Bronchial epithelial cell (primary cell): Measurements from ENCODE around the gene ZDHHC11B. TPM values are rescaled to one million over a fixed set of nuclear protein-coding genes. Genes with fewer than 3 reads are reported as not detected.

Source experiments
- DNase-seq: peaks from one replicate; pipeline ENCODE4 v3.0.0-alpha.2; 2010; ENCODE audit warnings: low read depth
- FAIRE-seq: peaks from 2 replicates; lab custom pipeline; 2011; peaks lifted over from hg19 to GRCh38; lab: Jason Lieb, UNC
- H3K27me3 ChIP-seq: 2 replicates; pipeline ENCODE4 v1.5.1; 2011; ENCODE audit warnings: low read length; ENCODE audit not compliant: control insufficient read depth, insufficient read depth
- H3K36me3 ChIP-seq: 2 replicates; pipeline ENCODE4 v1.5.1; 2011; ENCODE audit warnings: low read length; ENCODE audit not compliant: control insufficient read depth, insufficient read depth
- H3K4me3 ChIP-seq: 2 replicates; pipeline ENCODE4 v1.5.1; 2011; ENCODE audit warnings: mild to moderate bottlenecking, low read depth, low read length, control low read depth
- CTCF ChIP-seq: IDR thresholded peaks from 2 replicates; pipeline ENCODE4 v1.5.1; 2011; ENCODE audit warnings: mild to moderate bottlenecking, moderate library complexity, low read length, control low read depth, inconsistent platforms; ENCODE audit not compliant: insufficient read depth, severe bottlenecking
- total RNA-seq: library from RNA; depleted of rRNA; stranded (reverse); fragments of >200 nt; gene quantifications from 2 replicates; pipeline ENCODE4 v1.2.1, GENCODE V29; 2014

ZDHHC11B gene
- total RNA-seq, 1 donor from 2014 or later, result under 0.01 TPM

- DNase-seq (peak; percentile 35), FAIRE-seq (no peak)
Measured at GRCh38 chr5:671459-672328, 112.8 kb downstream of the ZDHHC11B start.

GRCh38 chr5:670396-671270, 113.9 kb downstream of the ZDHHC11B start:
- no peak overlapping the region for H3K4me3 ChIP-seq
- no peak for FAIRE-seq
- DNase-seq, result no peak
- H3K36me3 ChIP-seq, result no peaks in the 10 kb centered on the region
- H3K27me3 ChIP-seq, result peaks cover 5% of the 10 kb centered on the region
- TF ChIP-seq CTCF, result no peak

More at GRCh38 chr5:671459-672328, 112.8 kb downstream of the ZDHHC11B start:
- TF ChIP-seq CTCF, result peak; percentile 97
- Histone ChIP-seq H3K36me3 (no peaks in the 10 kb centered on the region), H3K4me3 (no peak overlapping the region), H3K27me3 (peaks cover 5% of the 10 kb centered on the region)

GRCh38 chr5:669842-670395, 114.6 kb downstream of the ZDHHC11B start:
- H3K27me3 ChIP-seq, result peaks cover 5% of the 10 kb centered on the region
- DNase-seq, result no peak
- no peak for TF ChIP-seq CTCF
- FAIRE-seq, result no peak
- no peaks in the 10 kb centered on the region for H3K36me3 ChIP-seq
- no peak overlapping the region for H3K4me3 ChIP-seq

- DNase-seq, result no peak
- Histone ChIP-seq H3K4me3 (no peak overlapping the region), H3K36me3 (no peaks in the 10 kb centered on the region), H3K27me3 (peaks cover 3% of the 10 kb centered on the region)
- TF ChIP-seq CTCF, result peak; percentile 83
- FAIRE-seq, result no peak
Measured at GRCh38 chr5:669111-669841, 115.3 kb downstream of the ZDHHC11B start.

GRCh38 chr5:668283-668995, 116.1 kb downstream of the ZDHHC11B start:
- Histone ChIP-seq H3K36me3 (peaks cover 5% of the 10 kb centered on the region), H3K4me3 (no peak overlapping the region), H3K27me3 (no peaks in the 10 kb centered on the region)
- no peak for TF ChIP-seq CTCF
- FAIRE-seq (no peak), DNase-seq (no peak)
